GM12892 (cell line): Measurements from ENCODE around the gene TENM3.

Source experiments
- POLR2A ChIP-seq: IDR thresholded peaks from 2 replicates; pipeline ENCODE4 v1.6.1; 2011; ENCODE audit warnings: low read depth, low read length, control low read depth
- POLR2AphosphoS5 ChIP-seq: IDR thresholded peaks from 2 replicates; pipeline ENCODE4 v1.6.1; 2011; ENCODE audit warnings: low read depth, low read length, control low read depth
- TAF1 ChIP-seq: IDR thresholded peaks from 2 replicates; pipeline ENCODE4 v1.6.1; 2011; ENCODE audit warnings: low read depth, mild to moderate bottlenecking, control low read depth, low read length, borderline replicate concordance

GRCh38 chr4:182847576-182848450 lies 604.6 kb downstream of the TENM3 start:
- TF ChIP-seq POLR2A, result no peak
- no peak for TF ChIP-seq POLR2AphosphoS5
- TF ChIP-seq TAF1, result no peak
